ENCODE data around the gene LRRC3. TPM values are rescaled to one million over a fixed set of nuclear protein-coding genes. Genes with fewer than 3 reads are reported as not detected.

The LRRC3 gene
- total and polyA plus RNA-seq, 4 donors, result 3.0 to 14.2 (median 7.5) TPM

DNA sequence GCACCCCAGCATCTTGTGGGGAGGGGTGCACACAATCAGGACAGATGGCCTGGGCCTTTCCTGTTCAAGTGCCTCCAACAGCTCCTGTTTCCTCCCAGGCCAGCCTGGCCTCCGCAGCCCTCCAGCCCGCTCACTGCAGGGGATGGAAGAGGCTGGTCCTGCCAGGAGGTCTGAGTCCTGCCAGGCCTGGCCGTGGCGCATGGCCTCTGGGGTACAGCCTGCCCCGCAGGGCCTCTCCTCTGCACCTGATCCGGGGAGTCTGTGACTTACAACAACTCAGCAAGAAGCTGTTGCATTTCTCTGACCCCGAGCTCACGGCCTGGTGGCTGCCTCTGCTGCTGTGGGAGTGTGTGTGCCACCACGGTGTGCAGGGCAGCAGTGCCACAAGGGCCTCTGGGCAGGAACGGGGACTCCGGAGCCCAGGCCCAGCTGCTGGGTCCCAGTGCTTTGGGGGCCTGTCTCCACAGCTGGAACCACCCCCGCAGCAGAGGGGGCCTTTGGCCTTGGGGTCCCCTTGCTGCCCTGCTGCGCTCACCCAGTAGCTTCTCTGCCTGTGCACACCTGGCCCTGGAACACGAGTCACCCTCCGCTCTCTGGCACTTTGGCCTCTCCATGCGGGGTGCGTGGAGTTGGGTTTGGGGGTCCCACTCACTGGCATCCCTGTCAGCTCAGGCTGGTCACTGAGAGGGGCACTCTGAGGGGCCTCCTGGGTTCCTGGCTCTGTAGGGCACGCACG is 17.4 kb upstream of the LRRC3 start:
- peaks cover 0 to 12% (median 7%) of the 10 kb centered on the region in 4 donors for H3K4me1 ChIP-seq (ENCODE audit: control insufficient read depth in 4 of 4, insufficient read depth in 4 of 4, low read length in 3 of 4)
- no peaks in the 10 kb centered on the region for H3K9me3 ChIP-seq (ENCODE audit: control insufficient read depth in 4 of 4, low read length in 3 of 4)
- no peak overlapping the region for H3K4me3 ChIP-seq (ENCODE audit: low read depth in 1 of 3, low read length in 3 of 3)
- no peaks in the 10 kb centered on the region for H3K27me3 ChIP-seq (ENCODE audit: control insufficient read depth in 4 of 4, insufficient read depth in 4 of 4, low read length in 3 of 4)
- no peak for DNase-seq (ENCODE audit: low spot score)
- H3K27ac ChIP-seq (ENCODE audit: low read depth in 1 of 2, low read length in 2 of 2), result peak overlapping the region in 1 of 2 donors; percentile 78
- no peak for TF ChIP-seq TAF1 (conservative IDR thresholded peaks at IDR 0.05)
- no peak for TF ChIP-seq YY1 (IDR thresholded peaks at IDR 0.05)
- TF ChIP-seq SP1 (IDR thresholded peaks at IDR 0.05), result no peak
- TF ChIP-seq EGR1 (IDR thresholded peaks at IDR 0.05; ENCODE audit: low read depth in 2 of 2), result no peak
- TF ChIP-seq JUND (IDR thresholded peaks at IDR 0.05), result no peak
- no peak for TF ChIP-seq NR2F2 (IDR thresholded peaks at IDR 0.05)
- no peak for TF ChIP-seq ATF3 (IDR thresholded peaks at IDR 0.05)
- no peak for TF ChIP-seq FOXA2 (IDR thresholded peaks at IDR 0.05)
- no peak for TF ChIP-seq RXRA (IDR thresholded peaks at IDR 0.05)
- no peak for TF ChIP-seq HNF4G (IDR thresholded peaks at IDR 0.05)
- TF ChIP-seq ZBTB33 (IDR thresholded peaks at IDR 0.05), result no peak
- no peak for TF ChIP-seq FOXA1 (IDR thresholded peaks at IDR 0.05)
- TF ChIP-seq RAD21 (IDR thresholded peaks at IDR 0.05), result no peak
- no peak overlapping the region for H3K9ac ChIP-seq (ENCODE audit: low read depth in 1 of 2, low read length in 2 of 2)
- WGBS, result 93% methylated on average over 19 of the region's 19 CpGs
- H3K36me3 ChIP-seq (ENCODE audit: control insufficient read depth in 4 of 4, insufficient read depth in 3 of 4, low read depth in 1 of 4, low read length in 3 of 4), result no peaks in the 10 kb centered on the region

- Histone ChIP-seq H3K27ac (ENCODE audit: low read depth in 1 of 2, low read length in 2 of 2) (peak overlapping the region; percentile 39 to 78), H3K9ac (ENCODE audit: low read depth in 1 of 2, low read length in 2 of 2) (no peak overlapping the region), H3K36me3 (ENCODE audit: control insufficient read depth in 4 of 4, insufficient read depth in 3 of 4, low read depth in 1 of 4, low read length in 3 of 4) (no peaks in the 10 kb centered on the region), H3K9me3 (ENCODE audit: control insufficient read depth in 4 of 4, low read length in 3 of 4) (no peaks in the 10 kb centered on the region), H3K4me1 (ENCODE audit: control insufficient read depth in 4 of 4, insufficient read depth in 4 of 4, low read length in 3 of 4) (peaks cover 0 to 12% (median 7%) of the 10 kb centered on the region in 4 donors), H3K4me3 (ENCODE audit: low read depth in 1 of 3, low read length in 3 of 3) (peak overlapping the region in 1 of 3 donors; percentile 41), H3K27me3 (ENCODE audit: control insufficient read depth in 4 of 4, insufficient read depth in 4 of 4, low read length in 3 of 4) (no peaks in the 10 kb centered on the region)
- DNase-seq (ENCODE audit: low spot score), result no peak
- 32% methylated on average over 34 of the region's 34 CpGs for WGBS
- TF ChIP-seq FOXA1 (IDR thresholded peaks at IDR 0.05) (no peak), HNF4G (IDR thresholded peaks at IDR 0.05) (no peak), JUND (IDR thresholded peaks at IDR 0.05) (no peak), SP1 (IDR thresholded peaks at IDR 0.05) (peak; percentile 42), RAD21 (IDR thresholded peaks at IDR 0.05) (peak in 1 of 2 donors; percentile 41), REST (IDR thresholded peaks at IDR 0.05) (peak; percentile 62), EGR1 (IDR thresholded peaks at IDR 0.05; ENCODE audit: low read depth in 2 of 2) (peak in 1 of 2 donors; percentile 22), RXRA (IDR thresholded peaks at IDR 0.05) (peak; percentile 47 to 51), HNF4A (conservative IDR thresholded peaks at IDR 0.05) (peak; percentile 53 to 55), YY1 (IDR thresholded peaks at IDR 0.05) (peak; percentile 63), GABPA (IDR thresholded peaks at IDR 0.05 in 1 of 2, conservative IDR thresholded peaks at IDR 0.05 in 1 of 2) (no peak), ATF3 (IDR thresholded peaks at IDR 0.05) (no peak), TAF1 (conservative IDR thresholded peaks at IDR 0.05) (no peak)
- TF ChIP-seq, protein P1, sequence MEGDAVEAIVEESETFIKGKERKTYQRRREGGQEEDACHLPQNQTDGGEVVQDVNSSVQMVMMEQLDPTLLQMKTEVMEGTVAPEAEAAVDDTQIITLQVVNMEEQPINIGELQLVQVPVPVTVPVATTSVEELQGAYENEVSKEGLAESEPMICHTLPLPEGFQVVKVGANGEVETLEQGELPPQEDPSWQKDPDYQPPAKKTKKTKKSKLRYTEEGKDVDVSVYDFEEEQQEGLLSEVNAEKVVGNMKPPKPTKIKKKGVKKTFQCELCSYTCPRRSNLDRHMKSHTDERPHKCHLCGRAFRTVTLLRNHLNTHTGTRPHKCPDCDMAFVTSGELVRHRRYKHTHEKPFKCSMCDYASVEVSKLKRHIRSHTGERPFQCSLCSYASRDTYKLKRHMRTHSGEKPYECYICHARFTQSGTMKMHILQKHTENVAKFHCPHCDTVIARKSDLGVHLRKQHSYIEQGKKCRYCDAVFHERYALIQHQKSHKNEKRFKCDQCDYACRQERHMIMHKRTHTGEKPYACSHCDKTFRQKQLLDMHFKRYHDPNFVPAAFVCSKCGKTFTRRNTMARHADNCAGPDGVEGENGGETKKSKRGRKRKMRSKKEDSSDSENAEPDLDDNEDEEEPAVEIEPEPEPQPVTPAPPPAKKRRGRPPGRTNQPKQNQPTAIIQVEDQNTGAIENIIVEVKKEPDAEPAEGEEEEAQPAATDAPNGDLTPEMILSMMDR (IDR thresholded peaks at IDR 0.05; ENCODE audit: low read depth, low read length, missing input control), result no peak
Observed at GRCh38 chr21:44438531-44439210, 16.6 kb upstream of the LRRC3 start.
